ENCODE results near the gene NTRK2. TPM values are rescaled to one million over a fixed set of nuclear protein-coding genes. Genes with fewer than 3 reads are reported as not detected.

NTRK2 gene
- total RNA-seq, 1 donor = not detected

GRCh38 chr9:84781458-84781857 is 111.9 kb downstream of the NTRK2 start:
- DNase-seq (ENCODE audit: low read depth) = no peak
- peak; percentile 20 for TF ChIP-seq CTCF (IDR thresholded peaks at IDR 0.05; ENCODE audit: insufficient read depth, low read depth, low read length)
- H3K4me3 ChIP-seq (ENCODE audit: low read depth, low read length) = no peak overlapping the region

DNA sequence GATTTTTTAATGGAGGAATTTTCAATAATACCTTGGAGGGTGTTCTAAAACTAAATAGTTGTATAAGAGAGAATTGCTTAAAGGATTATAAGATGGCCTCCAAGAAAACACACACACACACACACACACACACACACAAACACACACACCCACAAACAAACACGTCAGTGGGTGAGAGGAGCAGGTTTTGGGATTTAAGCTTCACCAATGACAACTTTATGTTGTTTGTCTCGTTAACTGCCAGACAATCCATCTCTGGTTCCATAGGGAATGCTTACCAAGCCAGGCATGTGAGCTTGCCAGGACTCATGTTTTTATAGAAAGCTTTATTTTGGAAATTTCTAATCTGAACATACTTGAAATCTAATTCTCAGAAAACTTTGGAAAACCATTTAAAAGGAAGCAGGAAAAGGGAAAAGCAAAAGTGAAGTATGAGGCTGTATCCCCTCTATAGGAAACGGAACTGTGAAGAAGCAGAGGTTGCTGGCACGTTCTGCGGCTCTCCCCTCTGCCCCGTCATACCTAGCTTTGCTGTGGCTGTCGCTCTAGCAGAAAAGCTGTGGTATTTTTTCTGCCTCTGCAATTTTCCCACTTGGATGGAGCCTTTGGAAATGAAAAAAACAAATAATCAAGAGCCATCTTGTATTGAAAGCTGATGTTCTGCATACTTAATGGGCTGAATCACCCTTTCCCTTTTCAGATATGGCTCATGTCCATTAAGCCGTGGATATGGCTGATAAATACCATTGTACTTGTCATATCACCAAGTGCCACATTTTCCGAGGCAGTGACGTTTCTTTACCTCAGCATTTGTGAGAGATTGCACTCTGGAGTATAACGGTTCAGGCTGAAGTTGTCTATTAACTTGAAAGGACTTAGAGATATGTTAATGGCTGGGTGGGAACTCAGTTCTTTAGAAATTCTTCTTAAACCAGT is 112.7 kb downstream of the NTRK2 start:
- no peak overlapping the region for H3K4me3 ChIP-seq (ENCODE audit: low read depth, low read length)
- DNase-seq (ENCODE audit: low read depth) = no peak
- TF ChIP-seq CTCF (IDR thresholded peaks at IDR 0.05; ENCODE audit: insufficient read depth, low read depth, low read length) = no peak

DNA sequence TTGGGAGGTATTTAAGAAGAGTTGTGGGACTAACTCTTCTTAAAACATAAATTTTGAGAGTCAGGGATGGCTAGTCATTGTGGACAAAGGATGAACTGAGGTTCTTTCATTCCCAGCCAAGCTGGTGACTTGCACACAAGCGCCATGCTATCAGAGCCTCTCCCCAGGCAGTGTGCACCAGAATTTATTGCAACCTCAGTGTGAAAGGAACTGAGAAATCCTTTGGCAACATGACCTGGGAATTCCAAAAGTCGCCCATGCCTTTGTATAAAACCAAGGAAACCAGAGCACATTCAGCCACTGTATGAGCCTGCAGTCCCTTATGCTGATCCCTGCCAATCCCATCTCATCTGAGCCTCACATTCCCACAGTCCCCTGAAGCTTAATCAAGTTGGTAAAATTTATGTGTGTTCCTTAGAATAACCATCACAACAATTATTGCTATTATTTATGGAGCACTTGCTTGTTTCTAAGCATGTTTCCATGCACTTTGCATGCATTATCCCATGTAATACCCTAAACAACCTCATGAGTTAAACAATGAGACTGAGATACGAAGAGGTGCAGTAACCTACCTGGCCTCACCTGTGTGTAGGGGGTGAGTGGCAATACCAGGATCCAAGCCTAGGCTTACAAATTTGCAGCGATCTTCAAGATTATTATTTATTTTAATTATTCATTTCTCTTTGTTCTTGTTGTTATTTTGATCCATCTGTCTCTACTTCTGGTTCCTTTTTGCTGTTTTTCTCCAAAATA is 116.4 kb downstream of the NTRK2 start:
- no peak for TF ChIP-seq CTCF (IDR thresholded peaks at IDR 0.05; ENCODE audit: insufficient read depth, low read depth, low read length)
- no peak for DNase-seq (ENCODE audit: low read depth)
- H3K4me3 ChIP-seq (ENCODE audit: low read depth, low read length) = no peak overlapping the region

DNA sequence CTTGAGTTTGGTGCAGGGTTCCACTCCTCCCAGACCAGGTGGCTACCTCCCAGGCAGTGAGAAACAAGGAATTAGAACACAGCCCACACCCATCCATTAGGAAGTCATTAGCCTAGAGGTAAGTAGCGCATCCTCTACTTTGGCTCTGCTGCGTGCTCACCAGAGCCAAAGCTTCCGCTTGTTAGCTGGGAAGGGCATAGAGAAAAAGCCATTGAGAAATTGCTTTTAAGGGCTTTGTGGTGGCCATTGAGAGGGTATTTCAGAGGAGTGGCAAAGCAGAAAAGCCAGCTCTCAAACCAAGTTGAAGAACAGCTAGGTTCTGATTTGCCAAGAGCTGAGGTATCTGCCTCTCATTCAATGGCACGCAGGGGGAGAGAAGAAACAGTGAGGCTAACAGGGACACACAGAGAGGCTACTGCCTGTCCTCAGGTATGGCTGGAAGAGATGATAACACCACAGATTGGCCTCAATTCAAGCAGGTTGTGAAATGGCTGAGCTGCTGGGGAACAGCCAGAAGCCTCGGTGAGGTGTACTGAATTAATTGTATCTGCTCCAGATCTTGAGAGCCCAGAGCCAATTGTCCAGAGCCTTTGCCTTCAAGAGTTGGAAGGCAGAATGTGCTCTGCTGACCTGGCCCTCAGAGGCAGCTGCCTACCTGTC is 119.4 kb downstream of the NTRK2 start:
- no peak for TF ChIP-seq CTCF (IDR thresholded peaks at IDR 0.05; ENCODE audit: insufficient read depth, low read depth, low read length)
- DNase-seq (ENCODE audit: low read depth) = no peak
- no peak overlapping the region for H3K4me3 ChIP-seq (ENCODE audit: low read depth, low read length)

- DNase-seq (ENCODE audit: low read depth) = no peak
- no peak for TF ChIP-seq CTCF (IDR thresholded peaks at IDR 0.05; ENCODE audit: insufficient read depth, low read depth, low read length)
- H3K4me3 ChIP-seq (ENCODE audit: low read depth, low read length) = no peak overlapping the region
These were observed 119.9 kb downstream of the NTRK2 start for GRCh38 chr9:84789463-84789830.

DNA sequence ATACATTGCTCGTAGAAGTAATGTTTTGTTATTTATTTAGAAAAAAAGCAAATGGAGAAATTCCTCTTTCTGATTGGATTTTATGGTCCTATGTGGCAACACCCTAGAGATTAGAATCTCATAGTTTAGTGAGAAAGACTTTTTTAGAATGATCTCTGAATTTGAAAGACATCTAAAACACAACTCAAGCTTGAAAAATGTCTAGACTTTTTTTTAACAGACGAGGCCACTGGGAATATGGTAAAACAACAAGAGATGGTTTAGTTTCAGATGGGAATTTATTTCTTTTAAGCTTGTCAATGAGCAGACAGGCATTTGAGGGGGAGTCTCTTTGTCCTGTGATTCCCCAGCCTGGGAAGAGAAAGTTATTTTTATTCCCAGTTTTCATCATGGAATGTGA is 122.1 kb downstream of the NTRK2 start:
- DNase-seq (ENCODE audit: low read depth) = peak; percentile 1
- H3K4me3 ChIP-seq (ENCODE audit: low read depth, low read length) = no peak overlapping the region
- no peak for TF ChIP-seq CTCF (IDR thresholded peaks at IDR 0.05; ENCODE audit: insufficient read depth, low read depth, low read length)
